Measurements from ENCODE around the gene ADAMTS19.

The ADAMTS19 gene

GRCh38 chr5:129465776-129466344 lies 5.8 kb downstream of the ADAMTS19 start:
- DNase-seq (ENCODE audit: low read depth) = no peak

DNA sequence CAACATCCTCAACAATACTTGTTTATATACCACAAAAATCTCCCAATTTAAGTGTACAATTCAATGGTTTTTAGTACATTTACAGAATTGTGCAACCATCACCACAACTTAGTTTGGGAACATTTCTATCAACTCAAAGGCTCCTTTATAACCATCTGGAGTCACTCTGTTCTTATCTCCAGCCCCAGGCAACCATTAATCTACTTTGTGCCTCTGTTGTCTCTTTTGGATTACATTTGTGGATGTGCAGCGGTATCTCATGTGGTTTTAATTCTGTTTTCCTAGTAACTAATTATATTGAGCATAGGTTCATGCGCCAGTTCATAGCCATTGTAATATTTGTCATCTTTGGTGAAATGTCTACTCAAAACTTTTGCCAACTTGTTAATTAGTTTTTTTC lies 14.4 kb downstream of the ADAMTS19 start:
- DNase-seq (ENCODE audit: low read depth) = no peak

GRCh38 chr5:129476751-129477150 lies 16.7 kb downstream of the ADAMTS19 start:
- DNase-seq (ENCODE audit: low read depth) = no peak

DNA sequence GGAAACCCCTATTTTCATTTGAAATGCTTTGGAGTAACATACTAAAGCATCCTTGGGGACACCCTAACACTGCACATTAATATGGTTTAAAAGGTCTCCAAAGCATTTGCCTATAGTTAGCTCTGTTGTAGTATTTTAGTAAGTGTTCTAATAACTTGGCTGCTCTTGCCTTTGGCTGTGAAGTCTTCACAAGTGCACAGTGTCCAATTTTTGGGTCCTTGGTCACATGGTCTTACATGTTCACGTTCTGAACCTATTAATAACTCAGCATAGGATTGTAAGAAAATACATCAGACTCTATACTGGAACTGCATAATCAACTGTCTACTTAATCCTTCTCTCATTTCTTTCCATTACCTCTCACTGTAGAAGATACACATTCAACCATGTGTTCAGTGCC lies 17.4 kb downstream of the ADAMTS19 start:
- no peak for DNase-seq (ENCODE audit: low read depth)

DNA sequence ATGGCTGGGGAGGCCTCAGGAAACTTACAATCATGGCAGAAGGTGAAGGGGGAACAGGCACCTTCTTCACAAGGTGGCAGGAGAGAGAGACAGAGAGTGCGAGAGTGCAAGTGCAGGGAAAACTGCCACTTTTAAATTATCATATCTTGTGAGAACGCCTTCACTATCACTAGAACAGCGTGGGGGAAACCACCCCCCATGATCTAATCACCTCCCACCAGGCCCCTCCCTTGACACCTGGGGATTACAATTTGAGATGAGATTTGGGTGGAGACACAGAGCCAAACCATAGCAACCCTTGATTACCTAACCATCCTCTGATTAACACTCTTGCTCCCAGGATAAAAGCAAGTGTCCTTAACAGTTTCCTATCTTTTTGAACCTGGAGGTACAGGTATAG lies 21.1 kb downstream of the ADAMTS19 start:
- no peak for DNase-seq (ENCODE audit: low read depth)

DNA sequence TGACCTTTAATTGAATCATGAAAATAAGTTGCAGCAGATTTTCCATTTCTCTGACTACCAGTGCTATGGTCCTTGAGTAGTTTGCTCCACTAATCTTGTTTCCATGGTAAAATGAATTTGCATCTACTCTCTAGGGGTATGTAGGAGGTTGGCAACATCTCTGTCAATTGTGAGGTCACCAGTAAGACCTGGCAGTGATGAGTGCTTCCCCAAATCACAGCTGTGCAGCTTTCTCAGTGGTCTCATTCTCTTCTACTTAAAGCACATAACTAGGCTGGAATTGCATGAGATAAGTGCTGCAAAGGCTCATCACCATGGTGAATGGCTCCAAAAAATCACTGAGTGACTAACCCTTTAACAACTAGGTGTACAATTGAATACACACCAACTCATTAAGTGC lies 36.3 kb downstream of the ADAMTS19 start:
- no peak for DNase-seq (ENCODE audit: low read depth)

DNA sequence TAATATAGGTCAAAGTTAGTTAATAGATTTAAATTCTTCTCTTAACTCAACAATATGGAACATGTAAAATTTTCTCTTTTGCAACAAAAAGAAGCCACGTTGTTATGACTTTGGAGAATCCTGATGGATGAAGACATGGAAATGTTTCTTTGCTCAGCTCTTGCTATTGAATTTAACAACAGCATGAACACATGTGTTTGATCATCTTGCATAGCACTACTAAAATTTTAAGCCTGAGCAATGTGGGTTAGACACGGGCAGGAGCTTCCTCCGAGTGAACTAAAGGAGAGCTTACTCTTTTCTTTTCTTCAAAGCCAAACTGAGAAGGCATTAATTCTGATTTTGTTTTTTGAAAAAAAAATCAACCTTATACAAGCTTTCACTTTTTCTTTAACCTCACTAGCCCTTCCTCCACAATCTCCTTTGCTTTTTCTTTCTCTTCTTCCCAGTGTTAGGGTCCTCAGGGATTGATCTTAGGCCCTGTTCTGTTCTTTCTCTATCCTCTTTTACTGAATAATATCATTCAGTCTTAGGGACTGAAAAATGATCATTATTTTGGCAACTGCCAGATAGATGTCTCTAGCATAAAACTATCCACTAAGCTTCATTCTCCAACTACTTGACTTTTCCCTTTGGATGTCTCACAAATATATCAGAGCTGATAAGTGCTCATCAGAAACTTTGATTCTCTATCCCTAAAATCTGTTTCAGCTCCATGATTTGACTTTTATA lies 36.9 kb downstream of the ADAMTS19 start:
- DNase-seq (ENCODE audit: low read depth) = no peak

GRCh38 chr5:129499208-129499852 lies 39.2 kb downstream of the ADAMTS19 start:
- DNase-seq (ENCODE audit: low read depth) = no peak

- no peak for DNase-seq (ENCODE audit: low read depth)
These were observed 40.0 kb downstream of the ADAMTS19 start for GRCh38 chr5:129500101-129500500.

- DNase-seq (ENCODE audit: low read depth) = no peak
These were observed 46.0 kb downstream of the ADAMTS19 start for GRCh38 chr5:129506086-129506485.

DNA sequence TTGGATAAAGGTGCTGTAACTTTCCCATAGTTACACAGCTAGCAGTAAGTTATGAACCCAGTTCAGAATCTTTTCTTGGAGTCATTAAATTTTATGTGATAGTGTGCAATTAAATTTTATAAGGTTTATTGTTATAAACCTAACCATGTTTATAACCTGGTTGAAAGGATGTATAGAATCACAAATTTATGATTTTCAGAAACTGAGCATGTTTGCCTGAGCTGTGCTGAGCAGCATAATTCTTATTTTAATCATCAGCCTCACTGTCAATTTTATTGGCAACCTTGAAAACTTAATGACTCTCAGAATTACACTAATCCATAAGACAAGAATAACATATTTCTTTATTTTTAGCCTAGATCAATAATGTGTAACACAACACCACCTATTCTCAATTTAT lies 46.9 kb downstream of the ADAMTS19 start:
- no peak for DNase-seq (ENCODE audit: low read depth)

DNA sequence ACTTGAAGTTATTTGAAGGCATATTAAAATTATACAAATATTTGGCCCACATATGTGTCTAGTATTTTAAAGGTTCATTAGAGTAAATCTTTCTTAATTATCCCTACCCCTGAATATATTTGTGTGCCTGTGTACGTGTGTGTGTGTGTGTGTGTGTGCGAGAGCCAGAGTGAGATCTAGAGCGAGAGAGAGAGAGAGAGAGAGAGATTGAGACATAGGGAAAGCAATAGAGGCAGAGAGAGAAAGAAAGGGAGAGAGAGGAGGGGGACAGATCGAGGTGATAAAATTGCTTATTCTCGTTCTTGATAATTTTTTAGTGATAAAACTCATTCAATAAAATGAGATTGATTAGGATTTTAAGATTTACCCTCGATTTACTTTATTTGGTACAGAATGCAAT lies 47.4 kb downstream of the ADAMTS19 start:
- no peak for DNase-seq (ENCODE audit: low read depth)

DNA sequence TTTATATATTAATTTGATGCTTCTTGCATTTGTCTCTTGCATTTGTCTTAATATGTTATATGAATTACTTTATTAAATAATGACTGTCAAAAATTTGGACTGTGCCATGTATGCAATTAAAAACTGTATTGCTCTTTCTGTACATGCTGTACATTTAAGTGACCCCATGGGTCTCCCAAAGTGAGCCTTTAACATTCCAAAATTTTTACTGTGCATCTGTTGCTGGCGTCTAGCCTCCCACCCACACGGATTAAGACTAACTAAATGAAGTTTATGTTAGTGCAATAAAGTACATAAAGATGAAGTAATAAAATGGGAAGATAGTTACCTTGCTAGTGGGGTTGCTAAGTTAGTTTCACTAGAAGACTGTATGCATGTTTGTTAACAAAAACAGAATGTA lies 48.5 kb downstream of the ADAMTS19 start:
- no peak for DNase-seq (ENCODE audit: low read depth)

DNA sequence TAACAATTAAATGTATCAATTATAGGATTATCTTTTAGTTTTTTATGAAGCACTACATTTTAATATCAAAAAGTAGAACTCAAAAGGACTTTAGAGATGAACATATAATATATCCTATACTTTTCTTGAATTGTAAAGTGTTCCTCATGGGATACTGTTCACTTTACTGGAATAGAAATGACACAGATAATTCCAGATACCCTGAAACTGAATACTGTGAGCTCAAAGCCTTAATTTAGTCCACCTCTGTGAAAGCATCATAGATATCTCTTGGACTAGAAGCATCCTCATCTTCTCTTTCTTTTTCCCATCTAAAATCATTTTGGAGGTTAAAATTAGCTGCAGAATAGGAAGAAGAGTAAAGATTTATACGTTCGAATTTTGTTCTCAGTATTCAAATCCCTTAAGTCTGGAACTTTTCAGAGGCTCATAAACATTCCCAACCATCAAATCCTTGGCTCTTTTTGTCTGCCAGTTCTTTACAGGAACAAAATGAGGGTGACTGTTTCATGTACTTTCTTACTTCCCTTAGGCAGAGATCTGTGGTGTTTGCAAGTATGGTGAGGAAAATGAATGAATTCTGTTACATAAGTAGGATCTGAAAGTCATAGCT lies 49.4 kb downstream of the ADAMTS19 start:
- no peak for DNase-seq (ENCODE audit: low read depth)

DNA sequence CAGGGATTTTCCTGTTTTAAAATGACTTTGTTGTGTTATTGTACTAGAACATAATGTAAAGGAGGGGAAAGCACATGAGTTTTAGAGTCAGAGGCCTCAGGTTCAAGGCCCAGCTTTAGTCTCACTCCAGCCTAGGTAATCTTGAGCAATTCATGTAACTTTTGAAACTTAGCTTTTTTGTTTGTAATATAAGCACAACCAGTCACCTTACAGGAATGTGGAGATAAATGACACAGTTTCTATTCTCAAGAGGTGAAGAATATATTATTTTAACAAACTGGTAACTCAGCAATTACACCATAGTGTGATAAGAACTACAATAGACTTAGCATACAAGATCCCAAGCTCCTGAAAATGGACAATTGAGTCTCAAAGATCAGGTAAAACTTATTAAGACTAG lies 51.2 kb downstream of the ADAMTS19 start:
- no peak for DNase-seq (ENCODE audit: low read depth)

DNA sequence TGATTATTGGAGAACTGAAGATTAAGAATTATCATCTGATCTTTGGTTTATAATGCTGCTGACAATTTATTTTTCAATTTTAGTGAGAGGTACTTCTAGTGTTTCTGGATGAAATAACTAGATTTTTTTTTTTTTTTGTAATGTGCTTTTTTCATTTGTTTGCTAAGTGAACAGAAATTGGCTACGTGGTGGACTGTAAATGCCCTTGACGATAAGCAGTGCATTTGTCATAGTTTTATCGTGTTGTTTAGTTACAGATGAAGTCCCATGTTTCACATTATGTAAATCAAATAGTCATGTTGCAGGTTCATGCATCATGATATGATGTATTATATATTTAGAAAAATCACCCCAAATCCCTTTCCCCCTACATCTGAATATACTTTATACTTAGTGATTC lies 81.0 kb downstream of the ADAMTS19 start:
- DNase-seq (ENCODE audit: low read depth) = no peak

DNA sequence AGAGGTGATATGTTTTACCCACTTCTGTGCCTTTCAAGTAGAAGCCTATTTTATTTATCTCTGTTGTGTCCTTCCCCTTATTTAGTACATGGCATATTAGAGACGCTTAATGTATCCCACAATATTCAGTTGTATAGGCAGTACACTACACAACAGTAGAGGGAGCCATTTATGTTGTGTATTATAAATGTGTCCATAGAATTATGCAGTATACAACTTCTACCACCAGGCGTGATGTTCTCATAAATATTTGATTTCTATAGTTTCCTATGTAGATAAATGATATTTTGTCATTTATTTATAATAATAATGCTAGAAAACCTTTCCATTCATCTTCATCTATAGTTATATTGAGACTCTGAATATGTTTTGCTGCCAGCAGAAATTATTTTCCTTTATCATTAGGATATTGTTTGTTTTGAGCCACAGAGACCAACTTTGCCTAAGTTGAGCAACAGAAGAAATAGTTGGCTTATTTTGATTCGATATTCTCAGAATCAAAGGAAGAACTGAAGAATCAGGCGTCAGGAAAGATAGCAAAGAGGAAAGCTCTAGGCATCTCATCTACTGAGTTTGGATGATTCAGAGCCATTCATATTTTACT lies 81.7 kb downstream of the ADAMTS19 start:
- DNase-seq (ENCODE audit: low read depth) = no peak

DNA sequence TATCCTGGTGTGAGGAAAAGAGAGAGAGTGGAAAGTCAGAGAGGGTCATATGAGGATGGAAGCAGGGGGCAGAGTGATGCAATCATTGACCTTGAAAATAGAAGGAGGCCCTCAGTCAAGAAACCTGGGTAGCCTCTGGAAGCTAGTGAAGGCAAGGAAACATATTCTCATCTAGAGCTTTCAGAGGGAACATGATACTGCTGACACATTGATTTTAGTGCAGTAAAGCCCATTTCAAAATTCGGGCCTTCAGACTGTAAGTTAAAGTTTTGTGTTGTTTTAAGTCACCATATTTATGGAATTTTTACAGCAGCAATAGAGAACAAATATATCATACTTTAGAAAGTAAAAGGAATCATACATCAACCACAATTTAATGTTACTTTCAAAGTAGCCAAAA lies 87.0 kb downstream of the ADAMTS19 start:
- no peak for DNase-seq (ENCODE audit: low read depth)

GRCh38 chr5:129554134-129554904 lies 94.2 kb downstream of the ADAMTS19 start:
- DNase-seq (ENCODE audit: low read depth) = no peak

DNA sequence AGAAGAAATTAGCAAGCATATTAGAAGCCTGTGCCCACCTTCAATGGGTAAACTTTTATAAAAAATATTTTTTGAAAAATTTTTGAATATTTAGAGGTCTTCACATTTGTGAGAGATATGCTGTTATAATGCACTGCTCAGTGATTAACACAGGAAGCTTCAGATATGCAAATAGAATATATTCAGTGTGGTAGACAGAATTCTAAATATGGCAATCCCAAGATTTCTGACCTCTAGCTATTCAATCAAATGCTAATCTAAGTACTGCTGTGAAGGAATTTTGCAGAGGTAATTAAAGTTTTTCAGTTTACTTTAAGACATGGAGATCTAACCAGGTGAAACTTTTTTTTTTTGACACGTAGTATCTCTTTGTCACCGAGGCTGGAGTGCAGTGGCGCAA lies 103.5 kb downstream of the ADAMTS19 start:
- no peak for DNase-seq (ENCODE audit: low read depth)

- DNase-seq (ENCODE audit: low read depth) = no peak
These were observed 109.2 kb downstream of the ADAMTS19 start for GRCh38 chr5:129569295-129569694.

DNA sequence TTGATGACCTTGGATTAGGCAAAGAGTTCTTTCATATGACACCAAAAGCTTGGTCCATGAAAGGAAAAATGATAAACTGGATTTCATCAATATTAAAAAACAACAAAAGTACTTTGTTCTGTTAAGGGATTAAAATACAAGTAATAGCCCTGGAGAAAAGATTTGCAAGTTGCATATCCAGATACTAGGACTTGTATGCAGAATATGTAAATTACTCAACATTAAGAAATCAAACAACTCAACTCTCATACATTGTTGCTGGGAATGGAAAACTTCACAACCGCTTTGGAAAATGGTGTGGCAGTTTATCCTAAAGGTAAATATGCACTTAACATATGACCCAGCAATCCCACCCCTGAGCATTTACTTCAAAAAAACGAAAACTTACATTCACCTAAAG lies 112.0 kb downstream of the ADAMTS19 start:
- no peak for DNase-seq (ENCODE audit: low read depth)
